GM18526 (cell line): Measurements from ENCODE around the gene MBD5.

ENCODE experiments used
- POLR2A ChIP-seq: IDR thresholded peaks from 3 replicates; pipeline ENCODE4 v1.6.1; 2011; ENCODE audit not compliant: insufficient read length; ENCODE audit errors: extremely low read depth

The MBD5 gene

DNA sequence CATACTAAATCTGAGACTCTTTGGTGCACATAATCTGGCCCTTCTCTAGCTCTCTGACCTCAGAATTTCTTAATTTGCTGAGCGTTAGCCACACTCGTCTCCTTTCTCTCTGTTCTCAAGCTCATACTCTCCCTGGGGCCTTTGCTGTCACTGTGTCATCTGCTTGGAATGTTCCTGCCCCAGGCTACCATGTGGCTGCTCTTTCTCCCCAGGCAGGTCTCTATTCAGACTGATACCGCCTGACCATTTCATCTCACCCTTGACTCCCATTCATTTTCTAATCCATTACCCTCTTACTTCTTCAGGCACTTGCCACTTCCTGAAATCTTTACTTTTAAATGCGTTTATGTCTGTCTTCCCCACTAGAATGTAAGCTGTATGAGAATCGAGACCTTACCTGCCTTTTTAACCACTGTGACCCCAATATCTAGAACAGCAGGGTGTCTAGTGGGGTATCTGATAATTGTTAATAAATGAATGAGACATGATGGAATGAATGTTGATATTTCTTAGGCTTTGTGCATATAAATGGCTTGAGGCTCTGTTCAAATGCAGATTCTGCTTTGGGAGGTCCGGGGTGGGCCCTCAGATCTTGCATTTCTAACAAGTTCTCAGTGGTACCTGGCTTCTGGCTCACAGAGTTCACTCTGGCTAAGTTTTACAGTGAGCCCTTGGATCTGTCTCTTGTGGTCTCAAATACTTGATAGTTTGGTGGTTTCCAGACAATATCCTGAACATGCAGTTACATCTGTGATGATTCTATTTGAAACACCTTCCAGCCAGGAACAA lies 533.8 kb downstream of the MBD5 start:
- TF ChIP-seq POLR2A: no peak

DNA sequence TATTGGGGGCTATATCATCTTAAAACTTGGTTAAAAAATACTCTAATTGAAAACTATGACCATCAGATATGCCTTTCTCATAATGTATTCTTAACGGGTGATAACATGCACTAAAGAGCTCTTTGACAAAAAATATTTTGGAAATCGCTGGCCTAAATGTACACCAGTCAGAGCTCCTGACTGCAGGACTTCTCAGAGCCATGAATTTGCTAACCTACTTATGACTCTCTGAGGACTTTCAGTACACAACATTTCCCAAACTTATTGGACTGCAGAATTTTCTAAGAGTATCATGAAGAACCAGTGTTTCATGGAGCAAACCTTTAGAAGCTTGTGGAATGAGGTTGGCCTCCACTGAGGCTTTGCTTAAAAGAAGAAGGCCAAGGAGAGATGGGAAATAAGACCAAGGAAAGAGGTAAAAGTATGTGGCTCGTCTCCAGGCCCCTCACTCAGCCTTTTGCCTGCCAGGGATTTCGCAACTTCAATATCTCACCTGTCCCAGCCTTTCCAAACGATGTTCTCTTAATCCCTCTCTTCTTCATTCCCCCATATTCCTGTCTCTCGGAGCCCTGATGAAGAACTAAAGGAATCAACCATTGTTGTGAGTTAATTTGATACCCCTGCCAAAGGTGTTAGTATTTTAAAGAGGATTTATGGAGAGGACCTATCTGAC lies 534.9 kb downstream of the MBD5 start:
- TF ChIP-seq POLR2A: no peak

DNA sequence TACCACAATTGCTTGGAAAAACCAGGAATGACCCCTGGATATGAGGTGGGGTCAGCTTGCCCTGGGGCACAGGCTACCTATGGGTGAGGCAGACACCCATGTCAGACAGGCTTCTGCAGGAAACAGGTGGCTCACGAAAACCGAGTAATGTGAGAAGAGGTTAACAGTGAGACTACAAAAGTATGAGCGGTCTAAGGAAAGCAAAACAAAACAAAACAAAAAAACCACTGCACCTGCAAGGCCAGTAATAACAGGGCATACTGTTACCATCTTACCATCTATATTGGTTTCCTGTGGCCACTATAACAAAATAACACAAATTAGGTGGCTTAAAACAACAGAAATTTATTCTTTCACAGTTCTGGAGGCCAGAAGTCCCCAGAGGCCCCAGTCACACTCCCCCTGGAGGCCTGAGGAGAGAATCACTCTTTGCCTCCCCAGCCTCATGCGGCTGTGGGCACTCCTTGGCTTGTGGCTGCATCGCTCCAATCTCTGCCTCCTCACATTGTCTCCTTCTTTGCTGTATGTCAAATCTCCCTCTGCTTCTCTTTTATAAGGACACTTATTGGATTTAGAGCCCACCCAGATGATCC lies 537.0 kb downstream of the MBD5 start:
- no peak for TF ChIP-seq POLR2A

DNA sequence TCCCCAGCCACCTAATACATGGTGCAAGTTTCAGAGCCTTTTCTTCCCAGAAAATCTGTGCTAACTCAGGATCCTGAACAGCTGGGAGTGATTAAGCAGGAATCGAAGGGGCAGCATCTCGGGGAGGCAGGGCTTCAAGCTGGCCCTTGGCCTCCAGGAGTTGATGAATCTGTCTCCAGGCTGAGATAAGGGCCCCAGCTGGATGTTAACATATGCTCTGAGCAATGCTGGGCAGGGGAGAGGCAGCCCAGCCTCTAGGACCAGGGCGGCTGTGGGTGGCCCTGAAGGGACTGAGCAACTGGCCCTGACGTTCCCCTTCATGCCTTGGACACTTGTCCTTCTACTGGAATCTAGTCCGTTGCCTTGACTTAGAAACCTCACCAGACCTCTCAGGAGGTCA lies 539.6 kb downstream of the MBD5 start:
- TF ChIP-seq POLR2A: no peak

- no peak for TF ChIP-seq POLR2A
These were observed 540.5 kb downstream of the MBD5 start for GRCh38 chr2:148561389-148561788.

DNA sequence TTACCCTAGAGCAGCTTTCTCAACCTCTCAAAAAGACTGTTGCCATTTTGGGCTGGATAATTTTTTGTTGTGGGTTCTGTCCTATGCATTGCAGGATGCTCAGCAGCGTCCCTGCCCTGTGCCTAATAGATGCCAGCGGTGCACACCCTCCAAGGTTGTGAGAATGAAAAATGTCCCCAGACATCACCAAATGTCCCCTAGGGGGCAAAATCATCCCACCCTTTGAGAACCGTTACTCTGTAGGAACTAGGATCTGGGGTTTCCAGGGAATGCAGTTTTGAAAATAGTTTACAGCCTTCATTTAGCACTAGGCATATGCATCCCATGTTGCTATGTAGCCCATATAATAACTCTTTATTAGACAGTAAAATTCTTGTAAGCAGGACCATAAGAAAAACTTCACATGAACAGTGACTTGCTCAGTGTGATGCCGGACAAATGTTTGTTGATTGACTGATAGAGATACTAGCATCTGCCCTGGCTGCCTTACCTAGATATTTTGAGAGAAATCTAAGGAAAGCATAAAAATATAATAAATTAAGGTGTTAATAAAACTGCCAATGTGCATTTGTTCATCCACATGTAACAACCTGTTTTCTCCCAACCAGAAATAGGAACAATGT lies 544.5 kb downstream of the MBD5 start:
- no peak for TF ChIP-seq POLR2A
